ENCODE data around the gene DACH2. TPM values are rescaled to one million over a fixed set of nuclear protein-coding genes. Genes with fewer than 3 reads are reported as not detected.

The DACH2 gene
- polyA plus RNA-seq, 1 donor from 2014 or later = 20.6 TPM

GRCh38 chrX:86237482-86237881 is 89.2 kb downstream of the DACH2 start:
- H3K36me3 ChIP-seq (ENCODE audit: insufficient read depth, low read length) = no peaks in the 10 kb centered on the region
- no peaks in the 10 kb centered on the region for H3K9me2 ChIP-seq (ENCODE audit: insufficient read depth, low read length)
- H3K9me3 ChIP-seq (ENCODE audit: low read length) = no peaks in the 10 kb centered on the region
- H3F3A ChIP-seq (ENCODE audit: insufficient read depth, low read length, poor library complexity, severe bottlenecking) = no peaks in the 10 kb centered on the region
- no peak overlapping the region for H2AFZ ChIP-seq (ENCODE audit: low read depth, low read length)
- no peak for TF ChIP-seq SMC3 (conservative IDR thresholded peaks at IDR 0.05; ENCODE audit: poor library complexity)
- TF ChIP-seq RAD21 (conservative IDR thresholded peaks at IDR 0.05) = no peak
- no peak for TF ChIP-seq TAF1 (IDR thresholded peaks at IDR 0.05; ENCODE audit: low read depth)
- TF ChIP-seq EZH2 (IDR thresholded peaks at IDR 0.05; ENCODE audit: borderline replicate concordance, insufficient read depth, low read length, poor library complexity, severe bottlenecking) = no peak
- H3K4me3 ChIP-seq (ENCODE audit: low read length) = no peak overlapping the region
- no peaks in the 10 kb centered on the region for H4K20me1 ChIP-seq (ENCODE audit: insufficient read depth)
- no peak overlapping the region for H3K4me2 ChIP-seq (ENCODE audit: low read length)
- H3K79me2 ChIP-seq (replicated peaks; ENCODE audit: insufficient read depth, low read length) = no peaks in the 10 kb centered on the region
- no peaks in the 10 kb centered on the region for H3K27me3 ChIP-seq (ENCODE audit: insufficient read depth, low read depth, low read length)
- H3K9ac ChIP-seq (ENCODE audit: low read length) = no peak overlapping the region
- no peak overlapping the region for H3K27ac ChIP-seq (ENCODE audit: low read length)

DNA sequence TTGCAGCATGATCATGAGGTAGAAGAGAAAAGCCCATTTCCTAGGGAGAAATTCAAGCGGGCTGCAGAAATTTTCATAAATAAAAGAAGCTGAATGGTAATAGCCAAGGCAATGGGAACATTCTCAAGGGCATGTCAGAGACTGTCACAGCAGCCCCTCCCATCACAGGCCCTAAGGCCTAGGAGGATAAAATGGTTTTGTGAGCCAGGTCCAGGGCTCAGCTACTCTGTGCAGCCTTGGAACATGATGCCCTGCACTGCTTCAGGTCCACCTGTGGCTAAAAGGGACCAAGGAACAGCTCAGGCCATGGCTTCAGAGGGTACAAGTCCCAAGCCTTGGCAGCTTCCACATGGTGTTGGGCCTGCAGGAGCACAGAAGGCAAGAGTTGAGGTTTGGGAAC is 93.3 kb downstream of the DACH2 start:
- no peak overlapping the region for H3K27ac ChIP-seq (ENCODE audit: low read length)
- no peak for TF ChIP-seq RAD21 (conservative IDR thresholded peaks at IDR 0.05)
- TF ChIP-seq POLR2AphosphoS5 (IDR thresholded peaks at IDR 0.05) = no peak
- TF ChIP-seq SMC3 (conservative IDR thresholded peaks at IDR 0.05; ENCODE audit: poor library complexity) = no peak
- no peak overlapping the region for H2AFZ ChIP-seq (ENCODE audit: low read depth, low read length)
- H3K79me2 ChIP-seq (replicated peaks; ENCODE audit: insufficient read depth, low read length) = no peaks in the 10 kb centered on the region
- no peak overlapping the region for H3K4me3 ChIP-seq (ENCODE audit: low read length)
- no peak overlapping the region for H3K9ac ChIP-seq (ENCODE audit: low read length)
- H3F3A ChIP-seq (ENCODE audit: insufficient read depth, low read length, poor library complexity, severe bottlenecking) = no peaks in the 10 kb centered on the region
- H3K9me3 ChIP-seq (ENCODE audit: low read length) = no peaks in the 10 kb centered on the region
- no peak overlapping the region for H3K4me2 ChIP-seq (ENCODE audit: low read length)
- no peaks in the 10 kb centered on the region for H3K27me3 ChIP-seq (ENCODE audit: insufficient read depth, low read depth, low read length)
- no peaks in the 10 kb centered on the region for H3K36me3 ChIP-seq (ENCODE audit: insufficient read depth, low read length)
- H3K9me2 ChIP-seq (ENCODE audit: insufficient read depth, low read length) = no peaks in the 10 kb centered on the region
- H4K20me1 ChIP-seq (ENCODE audit: insufficient read depth) = no peaks in the 10 kb centered on the region

DNA sequence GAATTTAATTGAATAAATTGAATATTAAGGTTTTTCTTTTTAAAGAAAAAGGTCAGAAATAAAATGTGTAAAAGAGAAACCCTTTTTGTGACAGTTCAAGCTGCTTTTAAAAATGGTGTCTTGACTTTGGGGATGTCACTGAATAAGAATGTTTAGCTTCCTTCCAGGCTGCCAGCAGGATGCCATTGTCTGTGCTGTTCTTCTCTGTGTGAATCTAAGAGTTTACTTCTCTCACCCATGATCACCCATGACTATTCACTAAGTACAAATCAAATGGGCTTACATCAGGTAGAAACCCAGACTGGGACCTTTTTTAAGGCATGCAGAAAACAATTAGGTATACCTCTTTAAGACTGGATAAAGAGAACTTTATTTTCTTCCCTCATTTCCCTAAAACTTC is 115.3 kb downstream of the DACH2 start:
- no peaks in the 10 kb centered on the region for H3K36me3 ChIP-seq (ENCODE audit: insufficient read depth, low read length)
- TF ChIP-seq REST (IDR thresholded peaks at IDR 0.05; ENCODE audit: borderline replicate concordance) = no peak
- TF ChIP-seq POLR2AphosphoS5 (IDR thresholded peaks at IDR 0.05) = no peak
- TF ChIP-seq CTCF (IDR thresholded peaks at IDR 0.05; ENCODE audit: poor library complexity, severe bottlenecking) = no peak
- no peak for TF ChIP-seq MXI1 (conservative IDR thresholded peaks at IDR 0.05; ENCODE audit: poor library complexity, severe bottlenecking)
- TF ChIP-seq TAF1 (IDR thresholded peaks at IDR 0.05; ENCODE audit: low read depth) = no peak
- TF ChIP-seq RAD21 (conservative IDR thresholded peaks at IDR 0.05) = no peak
- no peak for TF ChIP-seq EP300 (conservative IDR thresholded peaks at IDR 0.05; ENCODE audit: poor library complexity, severe bottlenecking)
- TF ChIP-seq SMC3 (conservative IDR thresholded peaks at IDR 0.05; ENCODE audit: poor library complexity) = no peak
- TF ChIP-seq EZH2 (IDR thresholded peaks at IDR 0.05; ENCODE audit: borderline replicate concordance, insufficient read depth, low read length, poor library complexity, severe bottlenecking) = no peak
- no peaks in the 10 kb centered on the region for H4K20me1 ChIP-seq (ENCODE audit: insufficient read depth)
- H3F3A ChIP-seq (ENCODE audit: insufficient read depth, low read length, poor library complexity, severe bottlenecking) = no peaks in the 10 kb centered on the region
- no peak overlapping the region for H3K27ac ChIP-seq (ENCODE audit: low read length)
- H2AFZ ChIP-seq (ENCODE audit: low read depth, low read length) = no peak overlapping the region
- H3K9me3 ChIP-seq (ENCODE audit: low read length) = no peaks in the 10 kb centered on the region
- no peaks in the 10 kb centered on the region for H3K79me2 ChIP-seq (replicated peaks; ENCODE audit: insufficient read depth, low read length)
- H3K27me3 ChIP-seq (ENCODE audit: insufficient read depth, low read depth, low read length) = no peaks in the 10 kb centered on the region
- H3K4me2 ChIP-seq (ENCODE audit: low read length) = no peak overlapping the region
- no peaks in the 10 kb centered on the region for H3K9me2 ChIP-seq (ENCODE audit: insufficient read depth, low read length)
- H3K4me3 ChIP-seq (ENCODE audit: low read length) = no peak overlapping the region
- no peak overlapping the region for H3K9ac ChIP-seq (ENCODE audit: low read length)

Data from neural cell (in vitro differentiated cells).